ENCODE data around the gene DSPP.

DNA sequence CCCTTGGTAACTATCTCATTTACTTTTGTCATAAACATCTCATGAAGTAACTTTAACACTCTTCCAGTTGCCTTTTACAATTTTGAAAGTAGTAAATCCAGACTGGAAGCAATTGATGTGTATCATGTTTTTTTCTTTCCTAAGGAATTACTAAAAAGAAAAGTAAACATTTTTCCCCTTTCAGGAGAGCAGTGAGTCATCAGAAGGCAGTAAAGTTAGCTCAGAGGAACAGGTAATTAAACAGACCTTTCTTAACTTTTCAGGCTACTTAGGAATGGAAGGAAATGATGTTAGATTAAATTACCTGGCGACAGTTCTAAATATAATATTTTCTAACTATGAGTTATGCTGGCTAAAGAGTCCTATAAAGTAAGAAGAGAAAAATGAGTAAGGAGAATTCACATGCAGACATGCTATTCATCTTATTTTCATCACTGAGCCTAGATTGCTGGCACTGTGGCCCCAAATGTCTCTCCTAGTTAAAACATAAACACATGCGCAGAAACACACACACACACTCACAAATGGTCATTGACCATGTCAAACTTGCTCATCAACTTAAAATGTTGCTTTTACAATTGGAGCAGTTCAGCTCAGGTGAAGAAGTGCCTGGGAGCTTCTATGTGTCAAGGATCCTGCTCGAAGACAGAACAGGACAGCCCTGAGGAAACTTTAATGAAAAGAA lies 51.1 kb downstream of the DSPP start:
- TF ChIP-seq, protein P1, sequence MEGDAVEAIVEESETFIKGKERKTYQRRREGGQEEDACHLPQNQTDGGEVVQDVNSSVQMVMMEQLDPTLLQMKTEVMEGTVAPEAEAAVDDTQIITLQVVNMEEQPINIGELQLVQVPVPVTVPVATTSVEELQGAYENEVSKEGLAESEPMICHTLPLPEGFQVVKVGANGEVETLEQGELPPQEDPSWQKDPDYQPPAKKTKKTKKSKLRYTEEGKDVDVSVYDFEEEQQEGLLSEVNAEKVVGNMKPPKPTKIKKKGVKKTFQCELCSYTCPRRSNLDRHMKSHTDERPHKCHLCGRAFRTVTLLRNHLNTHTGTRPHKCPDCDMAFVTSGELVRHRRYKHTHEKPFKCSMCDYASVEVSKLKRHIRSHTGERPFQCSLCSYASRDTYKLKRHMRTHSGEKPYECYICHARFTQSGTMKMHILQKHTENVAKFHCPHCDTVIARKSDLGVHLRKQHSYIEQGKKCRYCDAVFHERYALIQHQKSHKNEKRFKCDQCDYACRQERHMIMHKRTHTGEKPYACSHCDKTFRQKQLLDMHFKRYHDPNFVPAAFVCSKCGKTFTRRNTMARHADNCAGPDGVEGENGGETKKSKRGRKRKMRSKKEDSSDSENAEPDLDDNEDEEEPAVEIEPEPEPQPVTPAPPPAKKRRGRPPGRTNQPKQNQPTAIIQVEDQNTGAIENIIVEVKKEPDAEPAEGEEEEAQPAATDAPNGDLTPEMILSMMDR (IDR thresholded peaks at IDR 0.05; ENCODE audit: insufficient read depth, low read length, poor library complexity, severe bottlenecking), result no peak
- no peak for TF ChIP-seq EZH2phosphoT487 (conservative IDR thresholded peaks at IDR 0.05; ENCODE audit: low read length)

Measured in SU-DHL-6 (cell line).